ENCODE results near the gene PHF2.

The PHF2 gene

GRCh38 chr9:93575796-93576257 is 557 bp upstream of the PHF2 start:
- POLR2A ChIA-PET, result interaction anchor here (1.1 kb wide), 1 partner anchor 9 kb away, joined by 14 read pairs; no protein-coding TSS in a partner anchor
- no peak for TF ChIP-seq CTCF (IDR thresholded peaks at IDR 0.05; ENCODE audit: insufficient read depth, low read length, missing control alignments)
- CTCF ChIA-PET, result interaction anchor here (0.6 to 2.5 kb wide), 2 partner anchors 9 to 11 kb away, joined by 3 to 29 read pairs; no protein-coding TSS in a partner anchor

GRCh38 chr9:93577078-93577974 is 942 bp downstream of the PHF2 start:
- DNase-seq (ENCODE audit: low read depth, low spot score), result no peak
- peak overlapping the region; percentile 70 for H3K4me3 ChIP-seq (ENCODE audit: low read depth, low read length)
- POLR2A ChIA-PET, result interaction anchor here (0.6 kb wide), 1 partner anchor 11 kb away, joined by 3 read pairs; no protein-coding TSS in a partner anchor
- CTCF ChIA-PET, result interaction anchor here (1.8 kb wide), 1 partner anchor 9 kb away, joined by 3 read pairs; no protein-coding TSS in a partner anchor
- TF ChIP-seq CTCF (IDR thresholded peaks at IDR 0.05; ENCODE audit: insufficient read depth, low read length, missing control alignments), result no peak

More at GRCh38 chr9:93575796-93576257, 557 bp upstream of the PHF2 start:
- DNase-seq (ENCODE audit: low read depth, low spot score), result no peak
- H3K4me3 ChIP-seq (ENCODE audit: low read depth, low read length), result peak overlapping the region; percentile 70

GRCh38 chr9:93577975-93578682 is 1.7 kb downstream of the PHF2 start:
- TF ChIP-seq CTCF (IDR thresholded peaks at IDR 0.05; ENCODE audit: insufficient read depth, low read length, missing control alignments), result no peak
- no peak for DNase-seq (ENCODE audit: low read depth, low spot score)
- ChIA-PET CTCF (interaction anchor here (0.9 to 1.8 kb wide), 3 partner anchors 8 to 12 kb away, joined by 3 to 10 read pairs (median 6); no protein-coding TSS in a partner anchor), POLR2A (interaction anchor here (0.6 to 0.9 kb wide), 2 partner anchors 11 to 12 kb away, joined by 3 to 6 read pairs; no protein-coding TSS in a partner anchor)
- peak overlapping the region; percentile 70 for H3K4me3 ChIP-seq (ENCODE audit: low read depth, low read length)

- TF ChIP-seq CTCF (IDR thresholded peaks at IDR 0.05; ENCODE audit: insufficient read depth, low read length, missing control alignments), result no peak
- H3K4me3 ChIP-seq (ENCODE audit: low read depth, low read length), result no peak overlapping the region
- CTCF ChIA-PET, result interaction anchor here (0.9 to 1.8 kb wide), 3 partner anchors 8 to 13 kb away, joined by 3 to 10 read pairs (median 6); no protein-coding TSS in a partner anchor
- POLR2A ChIA-PET, result interaction anchor here (0.9 kb wide), 1 partner anchor 12 kb away, joined by 6 read pairs; no protein-coding TSS in a partner anchor
- DNase-seq (ENCODE audit: low read depth, low spot score), result no peak
These were observed 2.5 kb downstream of the PHF2 start for GRCh38 chr9:93578844-93579243.

- DNase-seq (ENCODE audit: low read depth, low spot score), result no peak
- H3K4me3 ChIP-seq (ENCODE audit: low read depth, low read length), result no peak overlapping the region; the same call in 1 of the 2 replicates
- CTCF ChIA-PET, result interaction anchor here (1.4 to 2.4 kb wide), 2 partner anchors 12 to 13 kb away, joined by 3 to 15 read pairs; no protein-coding TSS in a partner anchor
- no peak for TF ChIP-seq CTCF (IDR thresholded peaks at IDR 0.05; ENCODE audit: insufficient read depth, low read length, missing control alignments)
- POLR2A ChIA-PET, result no interaction called here
These were observed 3.5 kb downstream of the PHF2 start for GRCh38 chr9:93579711-93580516.

All from AG04449 (cell line).